Measurements from ENCODE around the gene PARN. TPM values are rescaled to one million over a fixed set of nuclear protein-coding genes. Genes with fewer than 3 reads are reported as not detected.

The PARN gene
- total and polyA plus RNA-seq, 3 donors from 2014 or later: 43.5 to 67.2 (median 47.6) TPM

DNA sequence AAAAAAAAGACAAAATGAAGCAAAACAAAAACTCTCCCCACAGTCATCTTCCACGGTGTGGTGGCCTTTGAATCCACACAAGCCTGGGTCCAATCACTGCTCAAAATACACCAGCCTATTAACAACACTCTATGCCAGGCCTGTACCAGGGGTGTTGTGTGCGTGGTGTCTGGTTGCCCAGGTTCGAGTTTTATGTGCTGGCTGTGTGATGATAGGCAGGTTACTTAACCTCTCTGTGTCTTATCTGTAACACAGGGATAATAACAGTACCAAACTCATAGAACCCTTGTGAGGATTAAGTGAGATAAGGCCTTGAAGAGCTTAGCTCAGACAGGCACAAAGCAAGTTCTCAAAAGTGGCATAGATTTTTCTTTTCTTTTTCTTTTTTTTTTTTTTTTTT lies 235.2 kb downstream of the PARN start:
- no peak for DNase-seq
- TF ChIP-seq POLR2A (IDR thresholded peaks at IDR 0.05): no peak
- TF ChIP-seq, protein P1, sequence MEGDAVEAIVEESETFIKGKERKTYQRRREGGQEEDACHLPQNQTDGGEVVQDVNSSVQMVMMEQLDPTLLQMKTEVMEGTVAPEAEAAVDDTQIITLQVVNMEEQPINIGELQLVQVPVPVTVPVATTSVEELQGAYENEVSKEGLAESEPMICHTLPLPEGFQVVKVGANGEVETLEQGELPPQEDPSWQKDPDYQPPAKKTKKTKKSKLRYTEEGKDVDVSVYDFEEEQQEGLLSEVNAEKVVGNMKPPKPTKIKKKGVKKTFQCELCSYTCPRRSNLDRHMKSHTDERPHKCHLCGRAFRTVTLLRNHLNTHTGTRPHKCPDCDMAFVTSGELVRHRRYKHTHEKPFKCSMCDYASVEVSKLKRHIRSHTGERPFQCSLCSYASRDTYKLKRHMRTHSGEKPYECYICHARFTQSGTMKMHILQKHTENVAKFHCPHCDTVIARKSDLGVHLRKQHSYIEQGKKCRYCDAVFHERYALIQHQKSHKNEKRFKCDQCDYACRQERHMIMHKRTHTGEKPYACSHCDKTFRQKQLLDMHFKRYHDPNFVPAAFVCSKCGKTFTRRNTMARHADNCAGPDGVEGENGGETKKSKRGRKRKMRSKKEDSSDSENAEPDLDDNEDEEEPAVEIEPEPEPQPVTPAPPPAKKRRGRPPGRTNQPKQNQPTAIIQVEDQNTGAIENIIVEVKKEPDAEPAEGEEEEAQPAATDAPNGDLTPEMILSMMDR (IDR thresholded peaks at IDR 0.05): no peak
- Histone ChIP-seq H3K4me3 (no peak overlapping the region), H3K36me3 (ENCODE audit: low read depth, missing control alignments) (no peaks in the 10 kb centered on the region), H3K4me1 (no peaks in the 10 kb centered on the region), H3K27me3 (no peaks in the 10 kb centered on the region), H3K27ac (no peak overlapping the region), H3K9me3 (no peaks in the 10 kb centered on the region)
- 92% methylated on average over 3 of the region's 3 CpGs for WGBS, 2 donors
- intact Hi-C loops (cut with DNase I; ENCODE audit: low total_unique reads): no loop called here

DNA sequence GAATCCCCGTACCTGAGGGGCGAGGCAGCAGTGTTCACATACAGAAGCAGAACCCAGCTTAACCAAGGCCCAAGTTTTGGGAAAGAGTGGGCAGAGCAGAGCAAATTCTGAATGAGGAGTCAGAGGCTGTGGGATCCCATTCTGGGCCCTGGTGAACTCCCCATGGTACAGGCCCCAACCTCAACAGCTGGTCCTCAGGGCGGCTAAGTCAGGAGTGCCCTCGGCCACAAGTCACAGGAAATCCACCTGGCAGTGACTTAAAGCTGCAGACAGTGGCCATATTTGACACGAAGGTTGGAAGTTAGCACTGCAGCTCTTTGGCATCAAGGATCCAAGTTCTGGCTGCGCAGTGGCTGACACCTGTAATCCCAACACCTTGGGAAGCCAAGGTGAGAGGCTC lies 237.1 kb downstream of the PARN start:
- intact Hi-C loops (cut with DNase I; ENCODE audit: low total_unique reads): no loop called here
- TF ChIP-seq, protein P1 (IDR thresholded peaks at IDR 0.05): no peak
- TF ChIP-seq POLR2A (IDR thresholded peaks at IDR 0.05): no peak

DNA sequence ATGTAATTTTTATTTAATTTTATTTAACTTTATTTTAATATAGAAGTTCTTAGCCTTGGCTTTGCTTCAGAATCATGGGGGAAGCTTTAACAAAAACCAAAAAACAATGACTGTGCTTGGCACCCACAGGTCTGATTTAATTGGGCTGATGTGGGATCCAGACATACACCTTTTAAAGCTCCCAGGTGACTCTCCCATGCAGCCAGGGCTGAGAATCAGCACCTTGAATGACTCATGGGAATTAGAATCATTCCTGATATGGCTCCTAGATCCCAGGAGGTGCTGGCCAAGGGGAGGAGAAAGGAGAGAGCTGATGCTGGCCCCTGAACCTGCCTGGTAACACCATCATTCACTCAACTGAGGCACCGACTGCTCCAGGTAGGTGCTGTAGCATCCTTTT lies 240.7 kb downstream of the PARN start:
- Histone ChIP-seq H3K27ac (no peak overlapping the region), H3K9me3 (no peaks in the 10 kb centered on the region), H3K4me3 (no peak overlapping the region), H3K36me3 (ENCODE audit: low read depth, missing control alignments) (no peaks in the 10 kb centered on the region), H3K4me1 (no peaks in the 10 kb centered on the region), H3K27me3 (no peaks in the 10 kb centered on the region)
- 75 to 100% methylated on average over 1 of the region's 1 CpG for WGBS, 2 donors
- intact Hi-C loops (cut with DNase I; ENCODE audit: low total_unique reads): no loop called here
- no peak for DNase-seq
- no peak for TF ChIP-seq POLR2A (IDR thresholded peaks at IDR 0.05)
- TF ChIP-seq, protein P1 (IDR thresholded peaks at IDR 0.05): no peak

More for the DNA sequence above, 237.1 kb downstream of the PARN start:
- no peaks in the 10 kb centered on the region for H3K27me3 ChIP-seq
- DNase-seq: no peak
- H3K4me3 ChIP-seq: no peak overlapping the region
- no peaks in the 10 kb centered on the region for H3K4me1 ChIP-seq
- 83 to 90% methylated on average over 6 of the region's 6 CpGs for WGBS, 2 donors
- no peaks in the 10 kb centered on the region for H3K9me3 ChIP-seq
- no peak overlapping the region for H3K27ac ChIP-seq
- no peaks in the 10 kb centered on the region for H3K36me3 ChIP-seq (ENCODE audit: low read depth, missing control alignments)

DNA sequence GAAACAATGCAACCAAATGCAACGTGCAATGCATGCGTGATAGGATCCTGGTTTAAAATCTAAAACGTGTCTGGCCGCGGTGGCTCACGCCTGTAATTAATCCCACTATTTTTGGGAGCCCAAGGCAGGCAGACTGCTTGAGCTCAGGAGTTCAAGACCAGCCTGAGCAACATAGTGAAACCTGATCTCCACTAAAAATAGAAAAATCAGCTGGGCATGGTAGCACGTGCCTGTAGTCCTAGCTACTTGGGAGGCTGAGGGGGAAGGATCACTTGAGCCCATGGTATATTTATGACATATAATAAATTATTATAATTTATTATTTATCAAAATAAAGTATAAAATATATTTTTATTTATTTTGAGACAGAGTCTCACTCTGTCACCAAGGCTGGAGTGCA lies 241.8 kb downstream of the PARN start:
- no peaks in the 10 kb centered on the region for H3K9me3 ChIP-seq
- 81 to 88% methylated on average over 7 of the region's 7 CpGs for WGBS, 2 donors

DNA sequence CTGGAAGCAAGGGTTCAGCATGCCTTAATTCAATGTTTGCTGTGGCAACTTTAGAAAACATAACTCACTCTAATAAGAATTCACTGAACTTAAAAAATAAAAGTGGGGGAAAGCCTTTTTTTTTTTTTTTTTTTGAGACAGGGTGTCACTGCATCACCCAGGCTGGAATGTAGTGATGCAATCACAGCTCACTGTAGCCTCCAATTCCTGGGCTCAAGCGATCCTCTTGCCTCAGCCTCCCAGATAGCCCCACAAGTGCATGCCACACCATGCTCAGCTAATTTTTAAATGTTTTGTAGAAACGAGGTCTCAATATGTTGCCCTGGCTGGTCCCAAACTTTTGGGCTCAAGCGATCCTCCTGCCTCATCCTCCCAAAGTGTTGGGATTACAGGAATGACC lies 243.9 kb downstream of the PARN start:
- 73 to 81% methylated on average over 3 of the region's 3 CpGs for WGBS, 2 donors
- intact Hi-C loops (cut with DNase I; ENCODE audit: low total_unique reads): no loop called here
- H3K36me3 ChIP-seq (ENCODE audit: low read depth, missing control alignments): no peaks in the 10 kb centered on the region

More for the DNA sequence above, 241.8 kb downstream of the PARN start:
- Histone ChIP-seq H3K36me3 (ENCODE audit: low read depth, missing control alignments) (no peaks in the 10 kb centered on the region), H3K27ac (no peak overlapping the region), H3K4me1 (no peaks in the 10 kb centered on the region), H3K4me3 (no peak overlapping the region), H3K27me3 (no peaks in the 10 kb centered on the region)
- intact Hi-C loops (cut with DNase I; ENCODE audit: low total_unique reads): no loop called here
- TF ChIP-seq POLR2A (IDR thresholded peaks at IDR 0.05): no peak
- TF ChIP-seq, protein P1 (IDR thresholded peaks at IDR 0.05): no peak
- no peak for DNase-seq

More for the DNA sequence above, 243.9 kb downstream of the PARN start:
- no peak for DNase-seq
- H3K4me3 ChIP-seq: no peak overlapping the region
- no peaks in the 10 kb centered on the region for H3K9me3 ChIP-seq
- H3K4me1 ChIP-seq: no peaks in the 10 kb centered on the region
- no peak for TF ChIP-seq POLR2A (IDR thresholded peaks at IDR 0.05)
- TF ChIP-seq, protein P1 (IDR thresholded peaks at IDR 0.05): no peak
- no peak overlapping the region for H3K27ac ChIP-seq
- no peaks in the 10 kb centered on the region for H3K27me3 ChIP-seq
